Rectal smooth muscle tissue (tissue), 1 donor: ENCODE measurements around the gene RFNG.

Experiments used
- H3K27ac ChIP-seq: one replicate; pipeline ENCODE4 v1.7.0; 2013; ENCODE audit warnings: low read depth, low read length, inconsistent platforms
- H3K27me3 ChIP-seq: one replicate; pipeline ENCODE4 v1.7.0; 2013; ENCODE audit warnings: low read length; ENCODE audit not compliant: control insufficient read depth, insufficient read depth
- H3K36me3 ChIP-seq: one replicate; pipeline ENCODE4 v1.7.0; 2013; ENCODE audit warnings: low read length; ENCODE audit not compliant: control insufficient read depth, insufficient read depth
- H3K4me1 ChIP-seq: one replicate; pipeline ENCODE4 v1.7.0; 2013; ENCODE audit warnings: low read length; ENCODE audit not compliant: control insufficient read depth, insufficient read depth
- H3K4me3 ChIP-seq: one replicate; pipeline ENCODE4 v1.7.0; 2013; ENCODE audit warnings: low read length
- H3K9ac ChIP-seq: one replicate; pipeline ENCODE4 v1.7.0; 2013; ENCODE audit warnings: low read length

Gene RFNG

DNA sequence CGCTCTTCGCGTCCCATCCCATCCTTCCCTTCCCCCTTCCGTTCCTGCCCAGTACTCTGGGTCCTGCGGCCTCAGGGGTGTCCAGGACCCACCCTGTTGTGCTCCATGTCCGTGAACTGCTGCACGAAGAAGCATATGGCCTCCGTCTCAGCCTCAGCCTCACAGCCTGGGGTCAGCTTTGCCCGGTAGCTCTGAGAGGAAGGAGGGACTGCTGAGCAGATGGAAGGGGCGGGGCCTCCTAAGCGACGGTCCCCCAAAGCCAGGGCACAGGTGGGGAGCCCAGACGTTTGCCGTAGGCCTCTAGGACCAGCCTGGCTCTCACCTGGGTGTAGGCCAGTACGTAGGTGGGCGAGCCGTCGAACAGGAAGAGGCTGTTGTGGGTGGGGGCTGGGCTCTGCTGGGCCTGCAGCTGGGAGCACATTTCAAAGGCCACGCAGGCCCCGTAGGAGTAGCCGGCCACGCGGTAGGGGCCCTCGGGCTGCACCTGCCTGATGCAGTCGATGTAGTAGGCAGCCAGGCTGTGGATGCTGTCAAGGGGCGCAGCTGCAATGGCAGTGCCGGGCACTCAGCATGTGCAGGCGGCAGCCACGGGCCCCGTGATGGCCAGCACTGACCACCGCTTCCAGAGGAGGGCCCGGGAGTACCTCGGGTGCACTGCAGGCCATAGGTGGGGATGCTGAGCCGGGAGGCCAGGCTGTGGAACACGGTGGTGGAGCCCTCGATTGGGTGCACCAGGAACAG lies 28.6 kb upstream of the RFNG start:
- peaks cover 14% of the 10 kb centered on the region for H3K36me3 ChIP-seq
- no peak overlapping the region for H3K9ac ChIP-seq

DNA sequence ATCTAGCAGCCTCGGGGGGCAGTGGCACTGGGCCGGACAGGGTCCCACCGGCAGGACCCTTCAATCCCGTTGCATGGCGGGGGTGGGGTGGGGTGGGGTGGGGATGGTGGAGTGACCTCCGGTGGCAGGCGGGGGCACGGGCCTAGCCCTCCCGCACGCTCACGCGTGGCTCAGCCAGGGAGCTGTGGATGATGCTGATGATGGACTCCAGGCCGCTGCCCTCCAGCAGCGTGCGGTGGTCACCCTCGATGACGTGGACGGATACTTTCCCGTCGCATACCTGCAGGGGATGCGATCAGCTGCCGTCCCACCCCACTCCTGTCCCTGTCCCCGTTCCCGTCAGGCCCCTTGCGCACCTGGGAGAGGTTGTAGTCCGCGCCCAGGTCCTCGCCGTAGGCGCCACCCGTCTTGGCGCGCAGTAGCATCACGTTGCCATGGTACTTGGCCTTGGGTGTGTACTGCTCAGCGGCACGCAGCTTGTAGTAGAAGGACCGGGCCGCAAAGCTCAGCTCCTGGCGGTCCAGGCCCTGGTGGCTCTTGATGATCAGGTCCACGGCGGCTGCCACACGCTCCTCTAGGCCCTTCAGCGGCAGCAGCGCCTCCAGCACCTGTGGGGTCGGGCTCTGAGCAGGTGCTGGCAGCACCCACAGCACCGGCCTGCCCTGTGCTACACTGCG lies 27.5 kb upstream of the RFNG start:
- Histone ChIP-seq H3K4me1 (no peaks in the 10 kb centered on the region), H3K9ac (no peak overlapping the region), H3K27me3 (no peaks in the 10 kb centered on the region), H3K27ac (no peak overlapping the region), H3K36me3 (peaks cover 10% of the 10 kb centered on the region), H3K4me3 (no peak overlapping the region)

More for the DNA sequence above, 28.6 kb upstream of the RFNG start:
- Histone ChIP-seq H3K4me3 (no peak overlapping the region), H3K27me3 (no peaks in the 10 kb centered on the region), H3K4me1 (no peaks in the 10 kb centered on the region), H3K27ac (no peak overlapping the region)

DNA sequence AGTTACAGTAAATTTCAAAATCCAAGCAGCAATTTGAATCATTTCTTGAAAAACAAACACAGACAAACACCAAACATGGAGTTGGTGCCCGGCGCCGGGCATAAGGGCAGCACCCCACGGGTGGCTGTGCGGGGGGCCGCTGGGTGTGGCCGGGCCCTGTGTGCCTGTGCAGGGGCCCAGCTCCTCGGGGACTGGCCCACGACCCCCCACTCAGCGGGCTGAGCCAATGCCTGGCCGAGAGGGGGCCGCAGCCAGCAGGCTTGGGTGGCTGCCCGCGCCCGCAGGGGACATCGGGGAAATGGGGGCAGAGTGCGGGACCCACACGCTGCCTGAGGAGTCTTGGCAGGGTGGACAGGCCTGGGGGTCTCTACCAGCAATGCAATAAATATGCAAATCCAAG lies 26.8 kb upstream of the RFNG start:
- no peaks in the 10 kb centered on the region for H3K27me3 ChIP-seq
- no peak overlapping the region for H3K27ac ChIP-seq
- H3K36me3 ChIP-seq, result peaks cover 7% of the 10 kb centered on the region
- H3K4me3 ChIP-seq, result no peak overlapping the region
- H3K4me1 ChIP-seq, result no peaks in the 10 kb centered on the region
- H3K9ac ChIP-seq, result no peak overlapping the region

DNA sequence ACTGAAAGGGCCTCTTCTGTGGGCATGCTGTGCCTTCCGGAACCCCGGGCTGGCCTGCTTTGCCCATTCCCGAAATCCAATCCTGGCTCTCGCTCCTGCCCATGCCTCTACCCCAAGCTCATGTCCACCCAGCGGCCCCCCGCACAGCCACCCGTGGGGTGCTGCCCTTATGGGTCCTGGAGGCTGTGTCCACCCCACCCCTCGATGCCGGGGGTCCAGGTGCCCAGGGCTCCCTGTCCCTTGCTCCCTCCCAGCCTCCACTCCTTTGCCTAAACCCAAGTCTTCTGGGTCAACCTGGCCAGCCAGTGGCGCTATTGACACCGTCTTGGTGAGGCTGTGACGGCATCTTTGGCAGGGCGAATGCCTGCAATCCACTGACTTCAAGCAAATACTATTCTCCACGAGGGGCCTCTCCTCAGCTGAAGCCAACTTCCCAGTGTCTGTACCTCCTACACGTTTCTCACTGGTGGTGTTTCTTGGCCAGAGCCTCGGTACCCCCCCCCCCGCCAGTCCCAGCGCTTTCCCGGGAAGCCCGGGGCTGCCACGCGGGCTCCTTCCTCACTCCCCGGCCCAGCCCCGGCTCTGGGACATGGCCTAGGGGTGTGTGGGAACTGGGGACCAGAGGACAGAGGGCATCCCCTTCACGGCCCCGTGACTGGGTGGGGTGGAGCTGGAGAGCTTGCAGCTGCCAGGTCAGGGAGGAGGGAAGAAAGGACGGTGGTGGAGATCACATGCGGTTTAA lies 26.2 kb upstream of the RFNG start:
- Histone ChIP-seq H3K4me1 (no peaks in the 10 kb centered on the region), H3K27me3 (no peaks in the 10 kb centered on the region), H3K4me3 (no peak overlapping the region), H3K9ac (no peak overlapping the region), H3K27ac (no peak overlapping the region), H3K36me3 (peaks cover 7% of the 10 kb centered on the region)

DNA sequence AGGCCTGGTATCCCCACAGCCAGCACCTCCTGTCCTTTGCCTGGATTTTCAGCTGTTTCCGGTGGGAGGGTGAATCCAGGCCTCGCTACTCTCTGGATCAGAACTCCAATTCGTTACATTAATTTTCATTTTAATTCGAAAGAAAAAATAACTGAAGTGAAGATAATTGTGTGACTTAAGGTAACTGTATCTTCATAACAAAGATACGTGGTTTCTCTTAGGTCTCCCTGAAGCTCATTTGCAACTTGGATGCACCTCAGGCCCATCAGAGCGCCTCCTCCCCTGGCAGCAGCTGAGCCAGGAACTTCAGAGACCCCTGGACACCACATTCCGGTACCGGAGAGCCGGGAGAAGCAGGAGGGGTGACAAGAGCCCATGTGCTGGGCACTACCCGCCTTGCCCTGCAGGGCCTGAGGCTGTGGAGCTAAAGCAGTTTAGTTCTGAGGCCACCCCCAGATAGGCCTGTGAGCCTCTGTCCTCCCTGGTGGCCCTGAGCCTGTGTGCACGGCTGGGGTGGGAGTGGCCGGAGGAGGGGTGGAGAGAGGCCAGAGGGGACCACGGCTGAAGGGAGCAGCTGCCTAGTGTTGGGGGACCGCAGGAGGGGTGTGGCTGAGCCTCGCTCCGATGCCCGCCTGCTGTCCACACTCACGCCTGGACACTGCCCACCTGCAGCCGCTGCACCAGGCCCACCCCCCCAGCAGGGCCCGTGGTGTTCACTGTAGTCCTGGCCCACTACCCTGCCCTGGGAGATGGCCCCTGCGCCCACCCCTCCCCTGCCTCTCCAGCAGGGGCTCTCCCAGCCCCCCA lies 25.4 kb upstream of the RFNG start:
- no peak overlapping the region for H3K4me3 ChIP-seq
- H3K27ac ChIP-seq, result no peak overlapping the region
- H3K27me3 ChIP-seq, result no peaks in the 10 kb centered on the region
- H3K4me1 ChIP-seq, result no peaks in the 10 kb centered on the region
- H3K9ac ChIP-seq, result no peak overlapping the region
- peaks cover 7% of the 10 kb centered on the region for H3K36me3 ChIP-seq

DNA sequence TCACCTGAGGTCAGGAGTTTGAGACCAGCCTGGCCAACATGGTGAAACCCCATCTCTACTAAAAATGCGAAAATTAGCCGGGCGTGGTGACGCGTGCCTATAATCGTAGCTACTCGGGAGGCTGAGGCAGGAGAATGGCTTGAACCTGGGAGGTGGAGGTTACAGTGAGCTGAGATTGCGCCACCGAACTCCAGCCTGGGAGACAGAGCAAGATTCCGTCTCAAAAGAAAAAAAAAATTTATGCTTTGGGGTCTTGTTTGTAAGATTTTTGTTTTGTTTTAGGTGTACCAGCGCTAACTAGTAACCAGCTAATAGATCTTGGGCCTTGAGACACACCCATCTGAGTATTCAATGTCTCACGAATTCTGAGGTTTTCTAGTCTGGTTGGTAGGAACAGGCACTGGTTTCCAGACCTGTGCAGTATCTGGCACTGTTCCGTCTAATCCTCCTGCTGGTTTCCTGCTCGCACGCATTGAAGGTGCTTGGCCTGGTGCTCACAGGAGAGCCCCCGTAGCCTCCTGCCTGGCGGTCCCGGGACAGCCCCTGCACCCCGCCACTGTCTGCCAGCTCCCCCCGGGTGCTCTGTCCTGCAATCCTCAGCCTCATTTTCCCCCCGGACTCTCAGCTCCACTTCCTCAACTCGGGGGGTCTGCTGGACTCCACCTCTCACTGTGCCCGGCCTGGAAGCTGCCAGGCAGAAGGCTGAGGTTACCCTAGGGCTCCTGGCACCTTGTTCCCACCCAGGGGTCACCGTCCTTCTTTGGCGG lies 24.6 kb upstream of the RFNG start:
- no peaks in the 10 kb centered on the region for H3K27me3 ChIP-seq
- H3K4me3 ChIP-seq, result no peak overlapping the region
- no peak overlapping the region for H3K27ac ChIP-seq
- H3K36me3 ChIP-seq, result peaks cover 7% of the 10 kb centered on the region
- H3K9ac ChIP-seq, result no peak overlapping the region
- H3K4me1 ChIP-seq, result no peaks in the 10 kb centered on the region

DNA sequence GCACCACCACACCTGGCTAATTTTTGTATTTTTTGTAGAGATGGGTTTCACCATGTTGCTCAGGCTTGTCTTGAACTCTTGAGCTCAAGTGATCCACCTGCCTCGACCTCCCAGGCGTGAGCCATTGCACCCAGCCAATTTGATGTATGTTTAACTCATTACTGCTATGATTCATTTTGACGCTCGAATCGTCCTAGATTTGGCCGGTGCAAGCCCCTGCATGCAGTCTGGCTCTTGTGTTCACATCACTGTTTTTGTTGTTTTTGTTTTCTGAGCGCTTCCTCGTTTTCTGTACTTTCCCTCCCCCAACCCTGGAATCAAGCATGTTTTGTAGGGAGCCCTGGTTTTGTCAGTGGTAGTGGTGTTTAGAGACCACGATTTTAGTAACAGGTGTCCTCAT lies 21.8 kb upstream of the RFNG start:
- H3K9ac ChIP-seq, result no peak overlapping the region
- H3K27ac ChIP-seq, result no peak overlapping the region
- no peaks in the 10 kb centered on the region for H3K27me3 ChIP-seq
- H3K36me3 ChIP-seq, result no peaks in the 10 kb centered on the region
- no peaks in the 10 kb centered on the region for H3K4me1 ChIP-seq
- no peak overlapping the region for H3K4me3 ChIP-seq

DNA sequence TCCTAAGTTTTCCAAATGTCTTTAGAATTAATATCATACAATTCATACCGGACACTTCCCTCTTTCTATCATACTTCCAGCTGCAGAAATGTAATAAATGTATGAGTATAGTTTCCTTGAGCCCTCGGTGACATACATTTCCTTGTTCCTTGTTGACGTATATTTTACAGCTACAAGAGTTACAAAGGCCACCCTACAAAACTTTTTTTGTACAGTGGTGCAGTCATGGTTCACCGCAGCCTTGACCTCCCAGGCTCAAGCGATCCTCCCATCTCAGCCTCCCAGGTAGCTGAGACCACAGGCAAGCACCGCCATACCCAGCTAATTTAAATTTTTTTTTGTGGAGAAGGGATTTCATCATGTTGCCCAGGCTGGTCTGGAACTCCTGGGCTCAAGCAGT lies 21.2 kb upstream of the RFNG start:
- Histone ChIP-seq H3K9ac (no peak overlapping the region), H3K27me3 (no peaks in the 10 kb centered on the region), H3K4me3 (no peak overlapping the region), H3K36me3 (no peaks in the 10 kb centered on the region), H3K27ac (no peak overlapping the region), H3K4me1 (no peaks in the 10 kb centered on the region)

DNA sequence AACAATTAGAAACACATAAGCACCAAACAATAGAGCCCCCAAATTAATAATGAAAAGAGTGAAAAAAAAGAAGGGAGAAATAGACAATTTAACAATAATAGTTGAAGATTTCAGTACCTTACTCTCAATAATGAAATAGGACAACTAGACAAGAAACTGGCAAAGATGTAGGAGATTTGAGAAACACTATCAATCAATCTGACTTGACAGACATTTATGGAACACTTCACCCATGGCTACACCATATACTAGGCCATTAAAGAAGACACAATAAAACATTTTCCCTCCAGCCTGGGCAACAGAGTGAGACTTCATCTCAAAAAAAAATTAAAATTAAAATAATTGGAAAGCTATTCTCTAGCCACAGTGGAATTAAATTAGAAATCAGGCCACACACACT lies 19.0 kb upstream of the RFNG start:
- no peak overlapping the region for H3K4me3 ChIP-seq
- no peaks in the 10 kb centered on the region for H3K27me3 ChIP-seq
- H3K4me1 ChIP-seq, result no peaks in the 10 kb centered on the region

DNA sequence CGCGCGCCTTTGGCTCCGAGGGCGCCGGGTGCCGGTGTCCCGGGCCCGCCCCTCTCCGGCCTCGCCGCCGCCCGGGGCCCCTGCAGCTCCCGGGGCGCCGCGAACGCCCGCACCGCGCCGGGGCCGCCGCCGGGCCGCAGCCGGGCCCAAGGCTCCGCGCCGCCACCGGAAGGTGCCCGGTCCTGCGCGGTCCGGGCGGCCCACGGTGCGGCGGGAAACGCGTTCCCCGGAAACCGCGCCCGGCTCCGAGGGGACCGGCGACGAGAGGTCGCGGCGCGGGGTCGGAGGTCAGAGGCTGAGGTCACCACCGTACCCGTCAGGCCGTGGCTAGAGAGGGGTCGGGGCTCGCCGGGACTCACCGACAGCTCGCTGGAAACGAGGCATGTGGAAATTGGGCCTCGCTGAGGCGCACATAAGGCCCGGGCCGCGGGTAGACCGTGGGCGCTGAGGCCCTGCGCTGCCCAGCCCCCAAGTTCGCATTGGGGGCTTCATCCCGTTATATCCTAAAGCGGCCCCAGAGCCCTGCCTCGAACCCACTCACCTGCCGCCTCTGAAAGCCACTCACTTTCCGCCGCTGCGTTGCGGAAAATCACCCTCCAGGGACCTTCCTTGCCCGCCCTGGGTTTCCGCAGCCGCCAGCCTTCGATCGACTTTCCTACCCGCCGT lies 14.2 kb upstream of the RFNG start, which contains the start of gene DUS1L:
Gene DUS1L, minus strand, starts transcription at position 167 of the 666 bp plus-strand sequence. CDS start 745 bp downstream, outside the sequence.
- Histone ChIP-seq H3K27ac (peak within 1 kb of the TSS; percentile 92), H3K9ac (peak within 1 kb of the TSS; percentile 80), H3K27me3 (no peaks in the 10 kb centered on the region), H3K4me3 (peak within 1 kb of the TSS; percentile 88), H3K4me1 (no peaks in the 10 kb centered on the region), H3K36me3 (peaks cover 16% of the 10 kb centered on the region)

More for the DNA sequence above, 19.0 kb upstream of the RFNG start:
- Histone ChIP-seq H3K36me3 (no peaks in the 10 kb centered on the region), H3K27ac (no peak overlapping the region), H3K9ac (no peak overlapping the region)

DNA sequence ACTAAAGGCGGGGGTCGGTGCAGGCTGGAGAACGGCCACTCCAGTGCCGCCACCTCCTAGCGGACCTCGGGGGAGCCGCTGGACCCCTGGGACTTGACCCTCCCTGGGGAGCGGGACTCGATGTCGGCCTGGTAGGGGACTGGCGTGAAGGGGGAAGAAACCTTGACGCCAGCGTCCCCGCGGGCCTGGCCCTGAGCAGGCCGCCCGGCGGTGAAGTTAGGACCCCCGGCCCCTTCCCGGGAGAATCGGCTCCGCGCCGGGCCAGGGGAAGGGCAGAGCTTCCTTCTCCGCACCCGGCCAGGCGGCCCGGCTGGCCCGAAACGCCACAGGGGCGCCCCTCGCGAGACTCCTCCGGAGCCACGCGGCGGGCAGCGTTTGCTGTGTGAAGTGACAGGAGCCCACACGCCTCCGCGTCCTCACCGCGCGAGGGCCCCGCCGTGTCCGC lies 13.6 kb upstream of the RFNG start:
- Histone ChIP-seq H3K4me3 (peak overlapping the region; percentile 78), H3K27ac (peak overlapping the region; percentile 68), H3K4me1 (no peaks in the 10 kb centered on the region), H3K27me3 (no peaks in the 10 kb centered on the region), H3K9ac (peak overlapping the region; percentile 40), H3K36me3 (peaks cover 18% of the 10 kb centered on the region)
